Activated CD4-positive, alpha-beta T cell treated with anti-CD3 and anti-CD28 coated beads, Interleukin-2, amount 50 U/mL, for 16 hours (primary cell): Measurements from ENCODE around the gene RMND5A.
"Not testable (repeated sequence)": the region's sequence is repeated elsewhere in the genome, so short reads cannot be mapped to it uniquely, and the experiment has no call there.

Experiments
- DNase-seq: peaks from one replicate; pipeline ENCODE4 v3.0.0-alpha.2; 2020

The RMND5A gene

DNA sequence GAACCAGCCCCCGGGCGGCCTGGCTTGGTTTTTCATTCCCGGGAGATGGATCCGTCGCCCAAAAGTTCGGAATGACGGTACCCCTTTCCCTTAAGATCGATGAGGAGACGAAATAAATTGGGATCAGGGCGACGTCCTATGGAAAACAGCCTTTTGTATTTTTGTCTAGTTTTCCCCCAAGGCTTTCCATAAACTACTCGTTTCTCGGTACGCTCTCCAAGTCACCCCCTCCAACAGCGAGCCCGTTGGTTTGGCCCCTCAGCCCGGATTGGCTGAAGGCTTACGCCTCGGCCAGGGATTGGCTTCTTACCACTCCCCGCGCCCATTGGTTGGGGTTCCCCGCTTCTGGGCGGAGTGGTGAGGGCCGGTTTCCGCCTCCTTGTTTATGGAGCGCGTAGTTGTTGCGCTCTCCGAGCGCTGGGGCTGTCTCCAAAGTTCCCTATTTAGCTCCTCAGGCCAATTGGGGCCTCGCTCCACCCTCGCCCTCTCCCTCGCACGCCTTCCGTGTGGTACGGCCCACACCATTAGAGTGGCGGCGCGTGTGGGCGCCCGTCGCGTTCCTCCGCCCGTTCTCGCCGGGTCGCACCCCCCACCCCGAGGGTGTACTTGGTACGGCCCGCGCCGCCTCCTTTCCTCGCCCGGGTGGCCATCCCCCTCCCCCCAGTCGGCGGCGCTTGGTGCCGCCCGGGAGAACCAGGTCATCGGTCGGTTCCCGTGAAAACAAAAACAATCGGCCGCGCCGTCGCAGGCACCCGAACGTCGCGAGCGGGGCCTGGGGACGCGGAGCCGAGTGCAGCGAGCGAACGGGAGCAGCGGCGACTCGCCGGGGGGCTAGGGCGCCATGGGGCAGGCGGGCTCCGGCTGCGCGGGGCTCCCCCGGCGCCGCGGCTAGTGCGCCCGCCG lies at the start of gene RMND5A:
Gene RMND5A (plus strand): TSS at position 655 of the 903 bp plus-strand sequence. CDS start 377 bp downstream, outside the sequence.
- peak; percentile 93 for DNase-seq

DNA sequence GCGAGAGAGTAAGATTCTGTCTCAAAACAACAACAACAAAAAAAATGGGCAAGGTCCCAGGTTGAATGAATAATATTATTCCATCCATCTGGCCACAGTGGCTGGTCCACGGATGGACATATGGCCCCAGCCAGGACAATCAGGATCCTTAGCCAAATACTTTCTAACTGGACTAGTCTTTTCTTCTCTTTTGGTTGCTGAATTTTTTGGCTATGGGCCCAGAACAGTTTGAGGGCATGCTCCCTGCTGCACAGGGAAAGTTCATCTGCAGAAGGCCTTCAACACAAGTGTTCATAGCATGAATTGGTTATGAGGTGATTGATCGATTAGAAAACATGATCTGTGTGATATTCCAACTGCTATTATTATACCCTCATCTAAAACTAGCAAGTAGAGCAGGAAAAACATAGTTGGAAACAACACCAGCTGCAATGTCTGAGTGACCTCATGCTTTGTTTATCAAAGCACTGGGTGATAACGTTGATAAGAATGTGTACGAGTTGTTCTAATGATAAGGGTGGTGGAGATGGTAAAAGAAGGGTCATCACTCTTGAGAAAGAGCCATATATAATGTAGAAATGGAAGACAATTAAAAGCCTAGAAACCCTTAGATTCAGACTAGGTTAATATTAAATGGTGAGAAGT lies 48.6 kb upstream of the RMND5A start:
- no peak for DNase-seq

DNA sequence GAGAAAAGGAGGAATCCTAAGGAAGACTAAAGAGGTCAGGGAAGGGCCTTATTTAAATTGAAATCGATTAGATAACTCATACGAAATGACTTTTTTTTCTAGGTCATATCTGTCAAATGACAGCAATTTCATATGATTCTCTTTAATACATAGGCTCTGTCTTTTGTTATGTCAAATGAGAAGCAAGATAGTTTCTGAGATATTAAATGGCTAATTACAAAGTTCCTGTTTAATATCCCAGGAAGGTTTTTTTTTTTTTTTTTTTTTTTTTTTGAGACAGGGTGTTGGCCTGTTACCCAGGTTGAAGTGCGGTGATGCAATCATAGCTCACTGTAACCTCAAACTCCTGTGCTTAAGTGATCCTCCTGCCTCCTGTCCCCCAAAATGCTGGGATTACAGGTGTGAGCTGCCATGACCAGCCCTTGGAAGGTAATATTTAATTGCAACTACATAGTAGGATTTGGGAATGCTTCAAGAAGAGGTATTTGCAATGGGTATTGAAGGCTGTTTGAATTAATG lies 48.0 kb upstream of the RMND5A start:
- DNase-seq = no peak

GRCh38 chr2:86673011-86673410 lies 47.1 kb upstream of the RMND5A start:
- DNase-seq = no peak

DNA sequence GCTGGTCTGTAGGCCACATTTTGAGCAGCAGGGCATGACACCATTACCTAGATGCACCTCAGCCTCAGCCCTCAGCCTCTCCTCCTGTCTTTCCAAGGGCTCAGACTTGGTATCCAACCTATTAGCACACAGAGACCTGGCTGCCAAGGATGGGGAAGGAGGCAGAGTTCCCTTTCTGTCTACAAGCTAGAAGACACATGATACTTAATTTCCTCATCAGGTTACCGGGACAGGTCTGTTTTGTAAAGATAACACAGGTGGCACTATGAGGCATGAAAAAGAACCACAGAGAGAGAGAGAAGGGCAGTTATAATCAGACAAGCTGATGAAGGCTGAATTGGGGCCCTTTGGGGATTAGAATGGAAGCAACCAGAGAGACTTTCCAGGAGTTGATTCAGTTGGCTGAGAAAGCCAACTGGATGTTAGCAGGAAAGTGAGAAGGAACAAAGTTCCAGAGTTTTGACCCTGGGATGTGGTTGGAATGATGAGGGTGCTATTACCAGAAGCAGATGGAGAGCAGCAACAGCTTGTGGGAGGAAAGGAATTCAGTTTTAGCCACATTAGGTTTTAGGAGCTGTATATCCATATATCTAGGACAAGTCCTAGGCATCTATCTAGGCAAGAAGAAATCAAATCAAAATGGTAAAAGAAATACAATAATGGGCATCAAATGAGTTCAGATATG lies 46.0 kb upstream of the RMND5A start:
- DNase-seq = no peak

- DNase-seq = no peak
These were observed 45.0 kb upstream of the RMND5A start for GRCh38 chr2:86675104-86675503.

- DNase-seq = no peak
These were observed 44.5 kb upstream of the RMND5A start for GRCh38 chr2:86675511-86676015.

- DNase-seq = no peak
These were observed 42.3 kb upstream of the RMND5A start for GRCh38 chr2:86677816-86678215.

GRCh38 chr2:86679036-86679435 lies 41.1 kb upstream of the RMND5A start:
- DNase-seq = no peak

GRCh38 chr2:86685351-86685750 lies 34.7 kb upstream of the RMND5A start:
- no peak for DNase-seq

GRCh38 chr2:86686460-86686859 lies 33.6 kb upstream of the RMND5A start:
- DNase-seq = no peak

- DNase-seq = no peak
These were observed 33.2 kb upstream of the RMND5A start for GRCh38 chr2:86686905-86687304.

DNA sequence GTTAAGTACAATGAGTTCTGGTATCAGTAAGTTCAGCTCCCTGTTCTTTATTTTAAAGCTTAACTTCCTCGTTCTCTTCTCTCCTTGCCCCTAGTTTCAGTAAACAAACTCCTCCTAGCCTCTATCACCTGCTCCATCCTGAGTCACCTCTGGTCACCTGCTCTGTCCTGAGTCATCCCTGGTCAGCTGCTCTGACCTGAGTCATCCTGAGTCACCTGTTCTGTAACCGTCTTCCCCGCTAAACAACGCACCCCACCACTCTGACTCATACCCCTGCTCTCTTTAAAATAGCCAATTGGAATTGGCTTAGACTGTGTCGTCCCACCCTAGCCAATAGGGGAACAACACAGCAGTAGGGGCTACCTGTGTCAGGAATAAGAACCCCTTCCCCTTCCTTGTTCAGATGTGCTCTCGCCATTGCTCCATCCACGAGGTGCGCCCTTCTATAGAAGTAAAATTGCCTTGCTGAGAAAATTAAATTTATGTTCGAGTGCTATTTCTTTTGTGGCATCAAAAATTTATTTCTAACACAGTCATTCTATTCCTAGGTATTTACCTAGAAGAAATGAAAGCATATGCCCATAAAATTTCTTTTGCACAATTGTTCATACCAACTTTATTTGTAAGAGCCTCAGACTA lies 24.9 kb upstream of the RMND5A start:
- DNase-seq = no peak

DNA sequence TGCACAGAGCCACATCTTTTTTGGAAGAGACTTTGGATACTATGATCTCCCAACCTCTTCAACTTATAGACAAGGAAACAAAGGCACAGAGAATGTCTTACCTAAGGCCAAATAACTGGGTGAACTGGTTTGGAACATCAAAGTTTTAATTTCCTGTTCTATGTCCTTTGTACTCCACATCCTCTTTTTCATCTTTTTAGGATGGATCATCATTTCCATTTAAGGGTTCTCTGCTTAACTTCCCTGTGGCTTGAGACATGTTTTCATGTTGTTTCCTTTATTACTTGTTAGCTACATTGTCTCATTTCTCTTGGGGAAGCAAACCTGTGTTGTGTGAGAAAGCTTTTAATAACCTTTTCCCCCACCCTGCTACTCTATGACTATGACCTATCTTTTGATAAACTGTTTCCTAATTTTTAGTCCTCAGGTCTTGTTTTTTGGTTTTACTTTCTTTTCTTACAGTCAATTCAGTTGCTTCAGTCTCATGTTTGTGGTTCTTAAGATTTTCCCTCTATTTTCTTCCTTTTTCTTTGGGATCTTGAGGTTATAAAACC lies 22.5 kb upstream of the RMND5A start:
- DNase-seq = no peak

DNA sequence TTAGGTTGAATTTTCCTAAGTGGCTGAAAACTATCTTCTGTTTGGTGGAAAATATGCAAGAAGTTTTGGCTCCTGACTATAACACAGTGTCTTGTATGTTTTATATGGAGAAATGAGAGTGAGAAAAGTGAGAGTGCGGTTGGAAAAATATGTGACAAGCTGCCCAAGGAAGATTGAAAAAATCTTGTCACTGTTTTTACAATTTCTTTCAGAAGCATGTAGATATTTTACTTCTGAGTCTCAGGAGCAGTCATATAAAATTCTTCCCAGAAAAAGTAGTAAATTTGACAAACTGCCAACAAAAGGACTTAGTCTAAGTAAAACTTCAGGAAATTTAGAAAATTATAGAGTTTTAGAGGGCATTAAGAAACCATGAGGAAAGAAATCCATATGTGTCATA lies 19.4 kb upstream of the RMND5A start:
- DNase-seq = no peak

DNA sequence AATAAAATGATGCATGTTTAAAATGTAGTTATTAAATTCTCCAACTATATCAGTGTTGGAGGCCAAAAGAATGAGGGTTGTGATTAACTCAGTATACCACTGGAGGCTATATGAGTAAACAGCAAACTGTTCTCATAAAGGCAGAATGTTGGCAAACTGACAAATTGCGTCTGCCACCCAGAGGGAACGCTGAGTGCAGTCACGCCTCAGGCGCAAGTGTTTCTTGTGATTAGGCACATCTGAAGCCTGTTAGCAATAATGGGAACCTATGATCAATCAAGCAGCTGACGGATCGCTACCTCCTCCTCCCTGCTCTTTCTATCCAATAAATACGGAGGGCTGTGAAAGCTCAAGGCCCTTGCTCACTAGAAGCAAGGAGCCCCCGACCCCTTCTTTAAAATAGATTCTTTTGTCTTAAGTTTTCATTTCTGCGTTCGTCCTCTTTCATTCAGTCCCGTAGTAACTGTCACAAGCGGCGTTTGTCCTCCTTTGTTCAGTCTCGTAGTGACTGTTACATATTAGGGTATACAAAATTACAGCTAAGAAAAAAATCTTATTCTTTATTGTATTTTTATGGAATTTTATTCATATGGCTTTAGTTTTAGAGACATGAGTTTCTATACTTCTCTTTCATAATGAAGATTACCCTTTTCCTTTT lies 16.3 kb upstream of the RMND5A start:
- DNase-seq = no peak

DNA sequence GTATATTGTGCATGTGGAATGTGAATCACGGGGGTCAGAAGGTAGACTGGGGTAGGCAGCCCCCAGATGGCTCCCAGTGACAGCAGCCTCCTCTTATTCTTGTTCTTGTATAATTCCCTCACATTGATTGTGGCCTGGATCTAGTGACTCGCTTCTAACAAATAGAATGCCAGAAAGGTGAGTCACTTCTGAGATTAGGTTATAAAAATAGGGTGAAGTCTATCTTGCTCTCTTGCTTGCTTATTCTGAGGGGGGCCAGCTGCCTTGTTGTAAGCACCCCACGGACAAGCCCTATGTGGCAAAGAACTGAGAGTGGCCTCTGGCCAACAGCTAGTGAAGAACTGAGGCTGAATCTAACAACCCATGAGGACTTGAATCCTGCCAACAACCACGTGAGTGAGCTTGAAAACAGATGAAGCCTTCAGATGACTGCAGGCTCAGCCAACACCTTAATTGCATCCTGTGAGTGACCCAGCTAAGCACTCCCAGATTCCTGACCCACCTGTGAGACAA lies 15.6 kb upstream of the RMND5A start:
- no peak for DNase-seq

GRCh38 chr2:86706220-86706619 lies 13.9 kb upstream of the RMND5A start:
- no peak for DNase-seq

GRCh38 chr2:86706935-86707334 lies 13.2 kb upstream of the RMND5A start:
- DNase-seq = no peak

- DNase-seq = not testable (repeated sequence)
These were observed 12.0 kb upstream of the RMND5A start for GRCh38 chr2:86708126-86708525.

GRCh38 chr2:86714579-86715173 lies 5.4 kb upstream of the RMND5A start:
- not testable (repeated sequence) for DNase-seq
